Raji (cell line): Measurements from ENCODE around the gene CTCFL.

ENCODE experiments used
- POLR2A ChIP-seq: IDR thresholded peaks from 2 replicates; pipeline ENCODE4 v1.6.1; 2011; ENCODE audit warnings: low read depth, low read length, control low read depth; ENCODE audit not compliant: insufficient read depth

Gene CTCFL

GRCh38 chr20:57563522-57563921 is 38.6 kb upstream of the CTCFL start:
- no peak for TF ChIP-seq POLR2A

DNA sequence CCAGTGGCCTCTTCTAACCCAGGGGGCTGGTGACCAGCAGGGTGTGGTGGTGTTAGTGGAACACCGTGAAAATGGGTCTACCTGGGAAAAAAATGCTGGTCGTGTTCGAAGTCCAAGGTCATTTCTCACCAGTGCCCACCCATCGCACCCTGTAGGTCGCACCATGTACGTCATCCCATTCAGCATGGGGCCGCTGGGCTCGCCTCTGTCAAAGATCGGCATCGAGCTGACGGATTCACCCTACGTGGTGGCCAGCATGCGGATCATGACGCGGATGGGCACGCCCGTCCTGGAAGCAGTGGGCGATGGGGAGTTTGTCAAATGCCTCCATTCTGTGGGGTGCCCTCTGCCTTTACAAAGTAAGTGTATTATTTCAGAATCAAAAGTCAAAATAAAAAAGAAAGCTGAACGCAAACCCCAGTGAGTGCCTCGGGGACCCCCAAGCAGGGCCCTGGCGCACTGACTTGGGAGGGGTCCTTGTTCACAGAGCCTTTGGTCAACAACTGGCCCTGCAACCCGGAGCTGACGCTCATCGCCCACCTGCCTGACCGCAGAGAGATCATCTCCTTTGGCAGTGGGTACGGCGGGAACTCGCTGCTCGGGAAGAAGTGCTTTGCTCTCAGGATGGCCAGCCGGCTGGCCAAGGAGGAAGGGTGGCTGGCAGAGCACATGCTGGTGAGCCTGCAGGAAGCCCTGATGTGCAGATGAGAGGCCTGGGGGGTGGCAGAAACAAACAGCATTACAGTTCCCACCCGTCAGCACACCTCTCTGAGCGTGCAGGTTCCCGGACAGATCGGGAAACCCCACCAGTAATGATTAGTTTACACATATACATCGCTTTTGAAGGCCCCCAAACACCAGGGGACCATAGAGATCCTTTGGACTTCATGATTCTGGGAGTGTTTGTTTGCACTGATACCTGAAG is 37.9 kb upstream of the CTCFL start:
- TF ChIP-seq POLR2A: no peak

GRCh38 chr20:57561356-57562279 is 36.7 kb upstream of the CTCFL start:
- no peak for TF ChIP-seq POLR2A

DNA sequence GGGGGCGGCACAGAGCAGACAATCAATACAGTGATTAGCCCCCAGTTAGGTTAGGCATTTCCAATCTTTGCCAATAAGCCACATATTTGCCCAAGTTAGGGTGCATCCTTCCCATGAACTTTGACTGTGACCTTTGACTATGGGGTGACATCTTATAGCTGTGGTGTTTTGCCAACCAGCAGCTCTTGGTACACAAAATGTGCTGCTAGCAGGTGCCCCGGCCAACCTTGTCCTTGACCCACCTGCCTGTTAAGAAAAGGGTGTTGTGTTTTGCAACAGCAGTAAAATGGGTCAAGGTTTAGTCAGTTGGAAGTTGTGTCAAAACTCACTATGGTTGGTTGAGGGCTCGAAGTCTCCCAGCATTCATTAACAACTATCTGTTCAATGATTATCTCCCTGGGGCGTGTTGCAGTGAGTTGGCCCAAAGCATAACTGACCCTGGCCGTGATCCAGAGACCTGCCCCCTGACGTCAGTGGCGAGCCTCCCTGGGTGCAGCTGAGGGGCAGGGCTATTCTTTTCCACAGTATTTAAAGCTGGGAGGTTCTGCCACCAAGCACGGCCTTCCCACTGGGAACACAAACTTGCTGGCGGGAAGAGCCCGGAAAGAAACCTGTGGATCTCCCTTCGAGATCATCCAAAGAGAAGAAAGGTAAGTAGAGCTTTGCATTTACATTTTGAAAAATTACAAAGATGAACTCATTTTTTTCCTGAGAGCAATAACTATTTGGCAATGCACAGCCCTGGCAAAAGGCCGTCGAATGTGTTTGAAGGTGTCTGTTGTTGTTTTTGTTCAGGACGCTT is 35.8 kb upstream of the CTCFL start, which contains the start of gene PCK1:
Gene PCK1 (plus strand): TSS at position 557 of the 802 bp plus-strand sequence. CDS start 302 bp downstream, outside the sequence.
- no peak for TF ChIP-seq POLR2A

- TF ChIP-seq POLR2A: no peak
Measured at GRCh38 chr20:57559658-57560553, 35.0 kb upstream of the CTCFL start.

- no peak for TF ChIP-seq POLR2A
Measured at GRCh38 chr20:57559289-57559634, 34.3 kb upstream of the CTCFL start.

DNA sequence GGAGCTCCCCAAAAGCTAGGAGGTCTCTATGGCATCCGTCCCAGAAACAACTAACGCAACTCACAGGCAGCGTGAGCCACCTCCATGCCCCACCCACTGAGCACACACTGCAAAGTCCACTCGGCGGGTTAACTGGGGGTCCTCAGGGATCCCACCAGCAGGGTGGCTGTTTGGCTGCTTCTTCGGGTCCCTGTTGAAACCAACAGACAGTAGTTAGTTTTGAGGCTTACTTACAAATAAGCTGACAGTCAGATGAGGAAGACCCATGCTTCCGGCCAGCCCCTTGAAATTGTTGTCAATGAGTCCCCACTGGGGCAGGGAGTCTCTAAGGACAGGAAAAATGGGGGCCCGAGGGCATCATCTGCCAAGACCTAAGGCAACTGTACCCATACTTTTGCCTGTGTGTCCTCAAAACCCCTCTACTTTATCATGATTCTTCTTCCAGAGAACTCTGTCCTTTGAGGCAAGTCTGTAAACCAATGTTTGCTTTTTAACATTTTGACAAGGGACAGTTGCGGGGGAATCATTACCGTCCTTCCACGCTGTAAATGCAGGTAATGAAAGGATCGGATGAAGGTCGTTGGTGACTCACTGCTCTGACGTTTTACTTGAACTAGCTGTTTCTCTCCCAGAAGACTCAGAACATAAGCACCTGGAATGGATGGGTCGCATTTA is 33.8 kb upstream of the CTCFL start:
- no peak for TF ChIP-seq POLR2A

- TF ChIP-seq POLR2A: no peak
Measured at GRCh38 chr20:57557926-57558613, 33.1 kb upstream of the CTCFL start.

- no peak for TF ChIP-seq POLR2A
Measured at GRCh38 chr20:57556980-57557274, 32.0 kb upstream of the CTCFL start.

DNA sequence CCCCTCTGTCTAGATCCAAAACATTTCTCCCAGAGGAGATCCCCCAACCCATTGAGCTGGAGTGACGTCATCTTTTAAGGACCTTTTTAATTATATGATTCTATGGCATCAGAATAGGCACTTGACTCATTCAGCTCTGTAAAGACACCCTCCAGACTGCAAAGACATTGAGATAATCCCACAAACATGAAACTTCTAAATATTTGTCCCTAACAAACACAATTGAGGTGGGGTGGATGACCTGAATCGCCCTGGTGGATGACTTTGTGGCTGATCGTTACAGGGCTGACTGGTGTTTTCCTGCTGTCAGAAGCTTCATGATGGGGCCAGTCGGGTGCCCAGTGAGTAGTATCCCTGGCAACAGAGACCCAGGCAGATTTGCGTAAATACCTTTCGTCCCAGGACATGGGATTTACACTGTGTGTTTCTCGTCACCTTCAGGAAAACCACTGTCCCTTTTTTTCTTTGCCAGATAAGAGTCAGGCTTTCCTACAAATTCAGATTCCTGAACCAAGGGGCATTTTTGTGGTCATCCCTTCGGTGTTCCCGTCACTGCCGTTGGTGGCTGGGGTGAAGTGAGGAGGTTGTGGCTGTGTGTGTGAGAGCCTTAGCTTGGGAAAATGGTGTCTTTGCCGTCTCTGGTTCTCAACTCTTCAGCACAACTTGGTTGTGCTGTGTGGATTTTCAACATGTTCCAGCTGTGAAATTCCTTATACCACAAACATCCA is 30.7 kb upstream of the CTCFL start:
- no peak for TF ChIP-seq POLR2A

DNA sequence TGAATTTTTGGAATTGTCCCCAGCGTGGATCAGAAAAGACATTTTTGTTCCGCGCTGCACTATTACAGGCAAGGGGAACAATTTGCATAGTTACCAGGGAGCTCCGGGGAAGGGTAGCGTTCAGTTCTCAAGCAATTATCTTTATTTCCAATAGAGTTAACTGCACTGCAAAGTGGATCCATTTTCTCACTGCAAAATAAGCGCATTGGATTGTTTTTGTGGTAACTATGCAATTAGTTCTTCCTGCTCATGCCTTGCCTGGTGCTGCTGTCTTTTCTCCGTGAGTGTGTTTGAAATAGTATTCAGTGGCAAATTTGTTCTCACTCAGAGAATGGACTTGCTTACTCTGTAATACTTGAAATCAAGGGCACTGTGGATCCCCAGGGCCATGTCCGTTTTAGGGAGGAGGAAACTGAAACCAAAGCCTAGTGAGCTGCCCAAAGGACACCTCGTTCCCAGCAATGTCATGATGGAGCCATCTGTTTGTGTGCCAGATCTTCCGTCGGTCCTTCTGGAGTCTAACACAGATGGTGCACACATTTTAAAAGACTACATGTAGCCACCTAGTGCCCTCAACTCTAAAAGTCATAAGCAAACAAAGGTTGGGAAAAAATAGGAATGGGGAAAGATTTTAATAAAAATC is 28.6 kb upstream of the CTCFL start:
- TF ChIP-seq POLR2A: no peak

- no peak for TF ChIP-seq POLR2A
Measured at GRCh38 chr20:57552471-57552870, 27.5 kb upstream of the CTCFL start.
